ENCODE results near the gene HOXD9.

- no peak for TF ChIP-seq SNAI2 (CRISPR knock-in tag; IDR thresholded peaks at IDR 0.05)
- no peak for TF ChIP-seq ZC3H10 (CRISPR knock-in tag; IDR thresholded peaks at IDR 0.05)
- no peak for TF ChIP-seq PATZ1 (CRISPR knock-in tag; IDR thresholded peaks at IDR 0.05; ENCODE audit: borderline replicate concordance)
- TF ChIP-seq BACH2 (CRISPR knock-in tag; IDR thresholded peaks at IDR 0.05; ENCODE audit: borderline replicate concordance), result no peak
- TF ChIP-seq CSRNP3 (CRISPR knock-in tag; IDR thresholded peaks at IDR 0.05), result no peak
- TF ChIP-seq CREB5 (CRISPR knock-in tag; IDR thresholded peaks at IDR 0.05; ENCODE audit: low read depth), result no peak
- no peak for TF ChIP-seq RARB (CRISPR knock-in tag; IDR thresholded peaks at IDR 0.05)
- no peak for TF ChIP-seq ARNTL (CRISPR knock-in tag; IDR thresholded peaks at IDR 0.05; ENCODE audit: borderline replicate concordance, low read depth)
- no peak for TF ChIP-seq ZFP3 (CRISPR knock-in tag; IDR thresholded peaks at IDR 0.05)
- no peak for TF ChIP-seq TOX (CRISPR knock-in tag; IDR thresholded peaks at IDR 0.05; ENCODE audit: borderline replicate concordance)
- TF ChIP-seq CSDC2 (CRISPR knock-in tag; IDR thresholded peaks at IDR 0.05), result no peak
- no peak for TF ChIP-seq POU6F1 (CRISPR knock-in tag; IDR thresholded peaks at IDR 0.05; ENCODE audit: borderline replicate concordance, low read depth)
- no peak for TF ChIP-seq ZFP30 (CRISPR knock-in tag; IDR thresholded peaks at IDR 0.05)
- no peak for TF ChIP-seq TSHZ2 (CRISPR knock-in tag; IDR thresholded peaks at IDR 0.05)
Observed at GRCh38 chr2:176156301-176156806, 33.8 kb downstream of the HOXD9 start.
